ENCODE results near the gene CABLES1. TPM values are rescaled to one million over a fixed set of nuclear protein-coding genes. Genes with fewer than 3 reads are reported as not detected.

CABLES1 gene
- total RNA-seq, 1 experiment from 2014 or later, result 29.5 TPM

DNA sequence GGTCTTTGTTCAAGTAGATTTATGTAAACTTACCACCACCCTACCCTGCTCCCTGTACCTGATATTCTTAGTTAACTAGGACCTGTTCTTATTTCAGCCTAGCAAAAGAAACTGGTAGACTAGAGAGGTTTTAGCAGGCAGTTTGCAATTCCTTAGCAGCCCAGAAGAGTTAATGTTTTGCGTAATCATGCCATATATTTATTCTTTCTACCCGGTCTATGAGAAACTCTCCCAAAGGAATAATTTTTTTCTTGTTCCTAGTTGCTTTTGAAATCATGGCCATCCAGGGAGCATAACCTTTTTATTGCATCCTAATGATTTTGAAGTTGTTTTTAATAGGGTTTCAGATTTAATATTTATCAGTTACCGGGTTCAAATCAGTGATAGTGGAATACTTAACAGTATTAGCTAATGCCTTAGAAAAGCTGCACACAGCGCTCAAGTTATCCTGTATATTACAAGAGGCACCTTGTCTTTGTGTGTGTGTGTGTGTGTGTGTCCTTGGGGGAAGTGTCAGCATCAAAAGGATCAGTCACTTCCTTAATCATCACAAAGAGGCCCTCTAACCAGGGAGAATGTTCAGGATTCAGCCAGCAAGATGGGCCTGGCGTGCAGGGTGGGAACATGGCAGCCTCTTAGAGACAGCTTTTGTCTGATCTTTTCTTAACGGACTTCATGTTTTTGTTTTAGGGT is 52.9 kb downstream of the CABLES1 start:
- Mint-ChIP-seq H3K27ac (ENCODE audit: unreplicated experiment) (no peak overlapping the region), H3K4me1 (ENCODE audit: low read depth, unreplicated experiment) (peaks cover 11% of the 10 kb centered on the region), H3K4me3 (ENCODE audit: unreplicated experiment) (no peak overlapping the region), H3K9me3 (ENCODE audit: unreplicated experiment) (no peaks in the 10 kb centered on the region), H3K27me3 (ENCODE audit: insufficient read depth, unreplicated experiment) (no peaks in the 10 kb centered on the region), H3K36me3 (ENCODE audit: insufficient read depth, unreplicated experiment) (no peaks in the 10 kb centered on the region)
- H3K4me1 ChIP-seq, result peaks cover 10% of the 10 kb centered on the region; the same call in 1 of the 2 replicates
- no peak for DNase-seq
- CTCF ChIA-PET, result no interaction called here
- intact Hi-C loops (cut with micrococcal nuclease; ENCODE audit: unreplicated experiment), result no loop called here
- no peak for TF ChIP-seq CTCF (IDR thresholded peaks at IDR 0.05; ENCODE audit: insufficient read depth in 1 of 2, low read depth in 1 of 2, low read length in 1 of 2, severe bottlenecking in 1 of 2, unreplicated experiment in 1 of 2)
- POLR2A ChIA-PET, result interaction anchor here (1.0 kb wide), 1 partner anchor 47 kb away, joined by 4 read pairs; no protein-coding TSS in a partner anchor
- no peaks in the 10 kb centered on the region for H3K9me3 ChIP-seq
- BruUV-seq (replicated peaks), result no TSS peak
- H3K36me3 ChIP-seq (ENCODE audit: control insufficient read depth, insufficient read depth, low read length), result peaks cover 4% of the 10 kb centered on the region
- no peak overlapping the region for H3K4me3 ChIP-seq (ENCODE audit: low read depth, low read length)
- no peaks in the 10 kb centered on the region for H3K27me3 ChIP-seq (replicated peaks; ENCODE audit: control insufficient read depth, insufficient read depth, low read length)

DNA sequence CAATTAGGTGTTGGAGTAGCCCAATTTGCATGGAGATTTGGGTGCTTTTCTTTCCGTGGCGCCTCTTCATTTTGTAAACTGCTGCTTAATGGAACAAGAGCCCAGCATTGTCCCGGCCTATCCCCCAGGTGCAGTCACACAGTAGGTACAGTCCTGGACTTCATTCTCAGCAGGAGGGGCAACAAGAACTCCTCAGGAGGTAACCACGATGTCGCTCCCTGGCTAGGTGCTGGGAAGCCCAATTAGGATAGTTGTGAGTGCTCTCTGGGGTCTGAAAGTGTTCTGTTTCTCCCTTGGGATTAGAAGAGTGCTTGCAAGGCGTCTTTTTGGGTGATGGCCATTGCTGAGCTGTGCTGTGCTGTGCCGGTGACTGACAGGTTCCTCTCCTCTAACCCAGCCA is 53.8 kb downstream of the CABLES1 start:
- POLR2A ChIA-PET, result interaction anchor here (1.0 kb wide), 1 partner anchor 48 kb away, joined by 4 read pairs; no protein-coding TSS in a partner anchor
- peaks cover 2% of the 10 kb centered on the region for H3K4me1 Mint-ChIP-seq (ENCODE audit: low read depth, unreplicated experiment)

More for the DNA sequence above, 53.8 kb downstream of the CABLES1 start:
- H3K9me3 ChIP-seq, result no peaks in the 10 kb centered on the region
- Mint-ChIP-seq H3K36me3 (ENCODE audit: insufficient read depth, unreplicated experiment) (peaks cover 5% of the 10 kb centered on the region), H3K27ac (ENCODE audit: unreplicated experiment) (peak overlapping the region; percentile 53), H3K27me3 (ENCODE audit: insufficient read depth, unreplicated experiment) (no peaks in the 10 kb centered on the region), H3K9me3 (ENCODE audit: unreplicated experiment) (no peaks in the 10 kb centered on the region), H3K4me3 (ENCODE audit: unreplicated experiment) (no peak overlapping the region)
- TF ChIP-seq CTCF (IDR thresholded peaks at IDR 0.05; ENCODE audit: insufficient read depth in 1 of 2, low read depth in 1 of 2, low read length in 1 of 2, severe bottlenecking in 1 of 2, unreplicated experiment in 1 of 2), result no peak
- peaks cover 10% of the 10 kb centered on the region; the same call in 1 of the 2 replicates for H3K4me1 ChIP-seq
- BruUV-seq (replicated peaks), result no TSS peak
- H3K4me3 ChIP-seq (ENCODE audit: low read depth, low read length), result no peak overlapping the region
- intact Hi-C loops (cut with micrococcal nuclease; ENCODE audit: unreplicated experiment), result no loop called here
- CTCF ChIA-PET, result no interaction called here
- DNase-seq, result no peak
- H3K27me3 ChIP-seq (replicated peaks; ENCODE audit: control insufficient read depth, insufficient read depth, low read length), result no peaks in the 10 kb centered on the region
- peaks cover 4% of the 10 kb centered on the region for H3K36me3 ChIP-seq (ENCODE audit: control insufficient read depth, insufficient read depth, low read length)
